Left kidney (tissue), 2 donors: ENCODE measurements around the gene EDN1. TPM values are rescaled to one million over a fixed set of nuclear protein-coding genes. Genes with fewer than 3 reads are reported as not detected.
A peak's percentile ranks its signal among the peaks of the same experiment; 100 is the strongest.
"Not testable (repeated sequence)": the region's sequence is repeated elsewhere in the genome, so short reads cannot be mapped to it uniquely, and the experiment has no call there.

Experiments used
- DNase-seq: peaks from one replicate; pipeline ENCODE4 v3.0.0-alpha.2; 2013
- polyA plus RNA-seq: library from polyadenylated mRNA; unstranded; fragments of 120-200 nt; gene quantifications from one replicate; pipeline ENCODE4 v1.2.1, GENCODE V29; 2013; ENCODE audit not compliant: insufficient read length

Gene EDN1
- polyA plus RNA-seq, 1 donor: 3.8 TPM

DNA sequence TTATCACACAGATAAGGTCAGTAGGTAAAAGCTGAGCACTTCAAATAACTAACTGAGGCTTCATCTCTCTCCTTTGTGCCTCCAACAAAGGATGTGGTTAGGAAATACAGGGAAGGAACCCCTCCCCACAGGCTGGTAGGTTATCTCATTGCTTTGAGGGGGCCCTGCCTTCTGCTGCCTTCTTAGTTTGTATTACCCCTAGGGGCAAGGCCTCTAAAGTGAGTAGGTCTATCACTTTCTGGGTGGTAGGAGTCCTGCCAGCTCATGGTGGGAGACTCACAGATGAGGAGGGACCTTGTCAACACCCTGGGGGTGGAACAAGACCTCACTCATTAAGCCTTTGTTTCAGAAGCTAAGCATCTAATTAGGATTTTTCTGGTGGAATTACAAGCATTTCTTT lies 34.6 kb downstream of the EDN1 start:
- DNase-seq: no peak

DNA sequence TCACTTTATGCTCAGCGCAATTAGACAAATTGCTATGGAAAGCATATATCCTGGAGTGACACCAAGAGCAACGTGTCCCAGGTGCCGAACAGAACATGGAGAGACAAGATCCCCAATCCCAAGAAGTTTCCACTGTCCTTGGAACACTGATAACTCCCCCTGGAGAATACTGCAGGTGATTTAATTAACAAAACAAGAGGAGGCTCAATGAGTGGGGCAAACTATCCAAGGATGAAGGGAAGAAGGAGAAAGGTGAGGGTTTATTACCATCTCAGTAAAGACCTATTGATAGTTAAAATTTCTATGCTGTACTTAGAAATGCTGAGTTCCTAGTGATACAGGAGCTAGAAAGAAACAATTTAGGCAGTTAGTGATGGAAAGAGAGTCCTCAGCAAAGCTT lies 35.7 kb downstream of the EDN1 start:
- DNase-seq: no peak

DNA sequence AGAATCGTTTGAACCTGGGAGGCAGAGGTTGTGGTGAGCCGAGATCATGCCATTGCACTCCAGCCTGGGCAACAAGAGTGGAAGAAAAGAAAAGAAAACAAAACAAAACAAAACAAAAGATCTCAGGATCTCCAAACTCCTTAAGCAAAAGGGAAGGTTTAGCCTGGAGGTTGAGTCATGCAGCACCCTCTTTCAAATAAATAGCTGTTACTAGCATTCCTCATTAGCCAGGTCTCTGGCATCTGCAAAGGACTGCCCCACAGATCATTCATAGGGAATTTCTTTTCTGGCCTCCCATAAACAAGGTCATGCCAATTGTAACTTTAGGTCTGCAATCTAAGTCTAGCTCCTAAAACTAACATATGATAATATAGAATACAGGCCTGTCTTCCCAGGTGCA lies 37.2 kb downstream of the EDN1 start:
- DNase-seq: no peak

DNA sequence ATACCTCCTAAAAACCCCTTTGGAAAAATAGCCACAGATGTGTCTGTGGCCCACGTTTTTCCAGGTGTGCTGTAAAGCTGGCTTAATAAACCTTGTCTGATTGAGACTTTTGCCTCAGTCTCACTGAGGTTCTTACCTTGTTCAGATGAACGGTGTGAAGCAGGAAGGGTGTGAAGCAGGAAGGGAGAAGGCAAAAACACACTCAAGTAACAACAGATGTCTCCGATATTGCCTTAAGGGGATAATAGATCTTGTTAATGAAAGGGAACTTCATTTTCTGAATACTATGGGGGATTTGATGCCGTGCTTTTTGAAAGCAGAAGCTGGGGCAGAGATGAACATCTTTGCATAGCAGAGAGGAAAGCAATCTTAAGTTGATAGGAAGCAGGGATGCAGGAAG lies 37.8 kb downstream of the EDN1 start:
- DNase-seq: no peak

DNA sequence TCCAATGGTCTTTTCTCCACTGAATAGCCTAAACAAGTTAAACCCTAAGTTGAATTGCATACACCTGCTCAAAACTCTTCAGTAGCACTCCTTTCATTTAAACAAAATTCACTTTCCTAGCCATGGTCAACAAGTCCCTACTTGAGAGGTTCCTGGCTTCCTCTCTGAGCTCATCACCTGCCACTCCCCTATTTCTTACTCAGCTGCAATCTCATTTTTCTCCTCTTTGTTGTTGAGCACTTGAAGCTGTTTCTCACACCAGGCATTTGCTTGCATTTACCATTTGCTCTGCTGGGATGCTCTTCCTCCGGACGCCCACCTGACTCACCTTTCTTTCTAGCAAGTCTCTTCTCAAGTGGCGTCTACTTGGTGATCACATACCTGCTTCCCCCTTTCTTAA lies 38.5 kb downstream of the EDN1 start:
- no peak for DNase-seq

DNA sequence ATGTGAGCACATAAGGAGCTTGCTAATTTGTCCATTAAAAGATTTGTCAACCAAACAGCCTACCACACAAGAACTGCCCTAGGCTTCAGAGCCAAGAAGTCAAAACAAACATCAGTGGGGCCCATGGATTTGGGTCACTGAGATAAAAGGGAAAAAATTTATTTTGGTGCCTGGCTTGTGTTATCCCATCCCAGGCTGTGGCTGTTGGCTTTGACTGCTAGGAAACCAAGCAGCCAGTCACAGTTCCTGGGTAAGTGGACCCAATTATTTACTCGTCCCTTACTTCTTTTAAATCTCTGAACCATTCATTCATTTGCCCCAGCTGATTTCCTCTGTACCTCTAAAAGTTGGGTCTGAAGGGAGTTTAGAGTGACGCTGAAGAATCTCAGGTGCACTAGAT lies 41.3 kb downstream of the EDN1 start:
- DNase-seq: no peak

DNA sequence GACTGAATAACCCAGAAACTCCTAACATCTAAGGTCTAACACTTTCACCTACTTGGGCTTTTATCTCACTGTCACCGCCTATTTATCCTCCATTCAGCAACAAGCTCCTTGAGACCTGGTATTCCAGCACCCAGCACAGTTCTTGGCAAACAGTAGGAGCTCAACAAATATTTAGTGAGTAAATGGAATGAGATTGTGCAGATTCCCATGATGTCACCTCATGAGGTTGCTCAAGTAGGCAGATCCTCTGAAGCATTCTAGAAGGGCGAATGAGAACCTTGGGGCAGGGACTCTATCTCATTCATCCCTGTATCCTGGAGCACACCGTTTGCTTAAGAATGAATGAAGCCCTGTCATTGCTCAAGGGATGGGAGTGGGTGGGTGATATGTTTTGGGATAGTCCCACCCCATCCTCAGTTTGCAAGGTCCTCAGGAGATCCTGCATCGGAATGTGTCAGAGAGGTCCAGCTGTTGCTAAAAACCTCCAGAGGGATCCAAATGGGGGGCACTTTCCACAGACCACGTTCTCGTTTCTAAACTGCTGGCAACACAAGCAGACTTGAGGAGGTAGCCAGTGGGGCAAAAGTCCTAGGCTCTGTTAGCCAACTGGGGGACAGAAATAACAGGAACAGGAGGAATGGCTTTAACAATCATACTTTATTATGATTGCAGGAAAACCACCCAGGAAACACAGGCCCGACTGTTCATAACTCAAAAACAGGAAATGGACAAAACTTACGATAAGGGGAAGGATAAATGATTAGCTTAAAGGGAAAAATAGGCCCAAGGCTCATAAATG lies 42.0 kb downstream of the EDN1 start:
- no peak for DNase-seq

DNA sequence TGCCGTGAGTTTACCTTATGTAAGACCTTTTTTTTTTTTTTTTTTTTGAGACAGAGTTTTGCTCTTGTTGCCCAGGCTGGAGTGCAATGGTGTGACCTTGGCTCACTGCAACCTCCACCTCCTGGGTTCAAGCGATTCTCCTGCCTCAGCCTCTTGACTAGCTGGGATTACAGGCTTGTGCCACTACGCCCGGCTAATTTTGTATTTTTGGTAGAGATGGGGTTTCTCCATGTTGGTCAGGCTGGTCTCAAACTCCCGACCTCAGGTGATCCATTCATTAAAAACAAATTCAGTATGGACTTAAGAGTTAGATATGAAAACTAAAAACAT lies 42.6 kb downstream of the EDN1 start:
- not testable (repeated sequence) for DNase-seq

DNA sequence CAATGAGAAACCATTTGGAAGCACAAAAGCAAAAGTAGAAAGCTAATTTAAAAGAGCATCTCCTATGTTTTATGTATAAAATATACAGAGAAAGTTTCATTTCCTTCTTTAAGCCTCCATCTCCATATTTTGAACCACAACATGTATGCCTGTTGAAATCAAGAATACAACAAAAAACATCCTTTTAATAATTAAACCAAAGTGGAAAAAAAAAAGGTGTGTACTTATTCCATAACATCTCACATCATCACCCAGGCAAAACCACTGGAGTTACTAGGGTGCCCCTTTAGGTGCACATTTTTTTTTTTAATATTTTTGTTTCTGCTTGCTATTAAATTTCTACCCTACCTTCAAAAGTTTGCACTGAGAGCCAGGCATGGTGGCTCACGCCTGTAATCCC lies 43.0 kb downstream of the EDN1 start:
- no peak for DNase-seq

DNA sequence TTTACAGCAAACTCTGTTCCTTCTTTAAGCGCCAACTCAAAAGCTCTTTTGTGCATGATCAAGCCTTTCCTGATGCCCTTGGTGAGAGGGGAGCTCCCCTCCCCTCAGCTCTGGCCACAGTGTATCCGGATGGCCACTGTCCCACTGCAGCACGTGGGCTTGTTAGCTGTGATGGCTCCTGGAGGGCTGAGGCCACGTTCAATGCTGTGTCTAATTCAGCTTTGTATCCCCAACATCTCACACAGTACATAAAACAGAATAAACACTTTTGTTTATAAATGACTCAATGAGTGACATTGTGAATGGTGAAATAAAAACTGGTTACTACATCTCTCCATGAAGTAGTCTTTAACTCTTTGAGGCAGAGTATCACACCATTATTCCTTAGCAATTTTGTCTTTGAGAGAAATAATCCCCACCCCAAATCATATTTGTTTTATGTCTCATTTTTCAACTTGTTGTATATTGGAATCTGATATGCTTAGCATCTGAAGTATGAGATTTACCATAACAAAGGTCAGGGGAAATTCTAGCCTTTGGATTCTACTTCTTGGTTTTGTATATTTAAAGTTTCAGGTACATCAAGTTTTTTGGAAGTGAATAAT lies 44.5 kb downstream of the EDN1 start:
- DNase-seq: no peak

DNA sequence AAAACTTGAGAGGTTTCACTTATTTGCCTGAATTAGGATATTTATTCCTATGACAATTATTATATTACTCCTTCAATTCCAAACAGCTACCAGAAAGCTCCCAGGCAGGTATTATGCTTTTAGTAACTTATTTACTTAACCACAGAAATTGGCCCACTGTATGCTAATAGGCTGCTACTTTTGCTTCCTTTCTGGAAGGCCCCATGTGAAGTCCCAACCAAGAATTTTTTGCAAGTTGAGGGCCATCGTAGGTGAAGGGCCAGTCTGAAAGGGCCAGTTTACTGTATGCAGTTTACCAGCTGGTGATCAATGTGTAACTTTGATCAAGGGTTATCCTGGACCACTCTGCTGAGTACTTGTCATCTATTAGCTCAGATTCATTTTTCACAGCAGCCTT lies 45.0 kb downstream of the EDN1 start:
- DNase-seq: no peak

DNA sequence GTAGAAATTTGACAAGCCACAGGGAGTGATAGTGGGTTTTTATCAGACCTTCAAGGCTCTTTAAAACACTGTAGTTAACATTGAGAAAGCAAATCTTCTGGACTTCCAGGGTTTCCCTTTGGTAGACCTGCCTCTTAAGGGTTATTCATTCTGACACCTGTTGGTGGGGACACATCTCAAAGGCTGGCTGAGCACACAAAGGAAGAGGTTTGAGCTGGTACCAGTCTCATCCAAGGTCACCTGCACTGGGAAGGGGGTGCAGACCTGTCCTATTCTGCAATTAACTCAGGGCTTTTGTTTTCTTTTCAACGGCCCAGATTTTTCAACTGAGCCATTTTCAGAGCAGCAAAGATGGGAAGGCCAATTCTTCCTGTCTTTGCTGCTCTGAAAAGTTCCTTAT lies 45.6 kb downstream of the EDN1 start:
- no peak for DNase-seq

DNA sequence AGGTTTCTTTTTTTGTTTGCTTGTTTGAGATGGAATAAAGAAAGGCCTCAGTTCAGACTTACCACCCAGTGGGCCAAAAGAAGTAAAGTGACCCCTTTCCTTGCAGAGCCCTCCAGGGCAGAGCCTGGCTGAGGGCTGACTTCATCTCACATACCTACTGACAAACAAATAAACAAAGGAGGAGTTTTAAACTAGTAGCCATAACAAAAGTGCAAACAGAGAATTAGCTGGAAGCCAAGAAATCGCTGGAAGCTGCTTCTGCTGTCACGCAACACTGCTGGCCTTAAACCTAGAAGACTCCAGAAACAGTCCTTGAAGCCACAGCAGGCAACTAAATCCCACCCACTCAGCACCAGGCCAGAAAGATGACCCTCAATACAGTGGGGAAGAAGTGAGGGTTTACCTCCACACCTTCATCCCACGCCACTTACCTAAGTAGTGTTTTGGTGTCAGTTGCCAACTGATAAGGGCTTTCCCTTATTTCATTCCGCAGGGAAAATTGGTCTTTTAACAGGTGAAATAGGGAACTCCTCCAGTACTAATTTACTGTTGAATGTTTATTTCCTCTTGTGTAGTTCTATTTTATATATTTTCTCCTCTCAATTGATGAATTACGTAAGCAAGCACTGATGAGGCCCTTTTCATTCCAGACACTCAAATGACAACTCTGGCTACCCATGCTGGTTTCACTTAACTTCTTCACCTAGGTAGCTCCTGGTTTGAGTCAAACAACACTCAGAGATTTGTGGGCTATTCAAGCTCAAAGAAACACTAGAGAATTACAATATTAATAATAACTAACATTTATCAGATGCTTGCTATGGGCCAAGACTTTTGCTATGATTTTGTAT lies 46.2 kb downstream of the EDN1 start:
- DNase-seq: no peak

DNA sequence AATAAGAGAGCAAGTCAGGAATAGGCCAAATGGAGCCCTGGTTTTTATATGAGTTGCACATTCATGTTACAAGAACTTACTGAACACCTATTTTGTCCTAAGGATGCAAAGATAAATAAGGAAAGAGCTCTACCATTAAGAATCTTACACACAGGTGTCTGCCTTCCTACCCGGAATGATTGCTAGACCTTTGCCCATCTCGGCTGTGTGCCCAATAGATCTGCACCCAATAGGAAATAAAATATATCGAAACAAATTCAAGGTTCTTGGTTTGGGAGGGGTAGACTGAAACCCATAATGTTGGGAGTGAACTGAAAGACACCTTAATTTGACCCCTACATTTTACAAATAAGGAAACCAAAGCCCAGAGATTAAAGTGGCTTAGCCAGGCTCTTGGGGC lies 48.9 kb downstream of the EDN1 start:
- DNase-seq: no peak

DNA sequence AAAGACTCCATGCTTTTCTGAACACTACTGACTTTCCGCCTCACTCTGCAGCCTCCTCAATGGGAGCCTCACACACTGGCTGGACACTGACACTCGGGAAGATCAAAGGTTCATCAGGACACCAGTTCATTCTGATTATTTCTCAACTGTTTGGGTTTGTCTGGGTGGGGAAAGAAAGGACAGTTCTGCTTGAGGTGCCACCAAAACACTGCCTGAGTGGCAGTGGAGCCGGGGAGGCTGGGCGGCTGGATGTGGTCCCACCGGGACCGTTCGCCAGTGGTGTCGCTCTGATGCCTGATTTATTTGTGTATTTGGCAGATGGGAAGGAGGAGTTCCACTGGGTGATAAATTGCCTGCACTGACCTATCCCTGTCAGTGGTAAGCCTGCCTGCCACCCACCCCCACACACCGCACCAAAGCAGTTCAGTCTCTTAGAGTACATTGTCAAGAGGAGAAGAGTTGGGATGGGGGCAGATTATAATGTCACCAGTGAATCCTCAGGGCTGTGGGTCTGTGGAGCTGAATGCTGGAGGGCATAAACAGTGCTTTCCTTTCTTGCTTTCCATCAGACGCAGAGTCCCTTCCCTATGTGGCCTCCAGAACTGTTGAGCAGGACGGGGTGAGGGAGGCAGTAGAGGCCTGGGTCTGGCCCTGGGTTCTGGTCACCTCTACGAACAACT lies 49.8 kb downstream of the EDN1 start:
- peak; percentile 36 for DNase-seq

DNA sequence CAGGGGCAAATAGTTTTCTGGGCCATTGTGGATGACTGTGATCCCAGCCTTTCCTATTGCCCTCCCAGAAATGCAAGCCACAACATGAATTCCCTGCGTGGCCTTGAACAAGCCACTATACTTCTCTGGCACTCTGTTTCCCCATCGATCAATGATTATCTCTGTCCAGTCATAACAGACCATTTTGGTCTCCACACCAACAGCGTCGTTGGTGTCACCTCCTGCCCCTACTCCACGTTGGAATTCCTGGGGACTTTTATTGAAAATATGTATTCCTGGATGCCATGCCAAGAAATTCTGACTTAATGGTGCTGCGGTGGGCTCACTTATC lies 50.3 kb downstream of the EDN1 start:
- no peak for DNase-seq

DNA sequence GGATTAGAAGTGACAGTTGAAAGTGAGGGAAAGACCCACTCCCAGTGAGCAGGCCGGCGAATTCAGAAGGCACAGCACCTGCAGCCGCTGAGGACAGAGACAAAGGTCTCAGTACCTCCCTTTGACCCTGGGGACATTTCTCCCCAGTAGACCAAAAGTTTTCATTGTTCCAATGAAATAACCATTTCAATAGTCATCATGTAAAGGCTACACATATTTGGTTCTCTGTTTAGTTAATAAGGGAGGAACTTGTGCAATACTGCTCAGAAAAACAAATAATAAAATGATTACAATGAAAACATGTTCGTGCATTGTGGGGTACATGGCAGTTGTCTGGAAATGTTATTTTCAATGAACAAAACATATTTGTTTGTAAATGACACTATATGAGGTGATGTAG lies 52.5 kb downstream of the EDN1 start:
- no peak for DNase-seq

DNA sequence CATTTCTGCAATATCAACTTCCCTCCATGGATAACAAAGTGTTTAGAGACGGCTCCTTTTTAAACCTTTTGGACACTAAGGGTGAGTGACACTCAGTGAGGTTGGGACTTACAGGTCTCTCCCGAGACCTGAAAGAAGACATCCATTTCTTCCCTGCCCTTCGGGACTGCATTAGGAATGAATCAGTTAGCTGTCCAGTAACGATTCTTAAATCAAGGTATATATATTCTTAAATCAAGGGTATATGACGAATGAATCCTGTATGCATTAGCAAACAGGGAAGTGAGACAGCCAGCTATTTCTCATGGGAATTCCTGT lies 52.9 kb downstream of the EDN1 start:
- no peak for DNase-seq

DNA sequence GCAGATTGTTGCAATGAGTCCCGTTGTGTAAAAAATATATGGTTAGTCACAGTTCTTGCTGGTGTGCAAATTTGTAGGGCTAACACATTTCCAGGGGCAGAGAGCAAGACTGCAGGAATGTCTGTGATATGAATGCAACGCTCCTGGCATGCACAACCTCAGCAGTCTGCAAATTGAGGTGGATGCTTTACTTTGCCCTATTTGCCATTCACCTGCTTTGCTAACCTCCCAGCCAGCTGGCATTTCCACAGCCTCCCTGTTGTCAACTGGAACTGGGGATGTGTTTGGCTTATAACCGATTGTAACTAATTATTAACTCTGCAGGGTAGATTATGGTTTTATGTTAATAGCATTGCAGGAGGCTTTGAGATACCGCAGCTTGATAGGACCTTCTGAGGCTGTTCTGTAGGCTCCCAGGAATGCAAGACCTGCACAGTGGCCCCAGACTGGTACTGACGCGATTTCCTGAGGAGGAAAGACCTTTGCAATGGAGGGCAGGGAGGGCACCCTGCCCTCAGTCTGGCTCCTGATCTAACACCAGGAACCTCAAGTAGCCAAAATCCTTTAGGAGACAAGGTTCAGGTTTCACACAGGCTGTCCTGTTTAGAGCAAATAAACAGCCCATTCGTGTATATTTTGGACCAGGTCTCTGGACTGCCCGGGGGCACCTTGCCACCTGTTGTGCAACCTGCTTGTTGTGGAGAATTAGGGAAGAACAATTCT lies 53.4 kb downstream of the EDN1 start:
- DNase-seq: no peak

DNA sequence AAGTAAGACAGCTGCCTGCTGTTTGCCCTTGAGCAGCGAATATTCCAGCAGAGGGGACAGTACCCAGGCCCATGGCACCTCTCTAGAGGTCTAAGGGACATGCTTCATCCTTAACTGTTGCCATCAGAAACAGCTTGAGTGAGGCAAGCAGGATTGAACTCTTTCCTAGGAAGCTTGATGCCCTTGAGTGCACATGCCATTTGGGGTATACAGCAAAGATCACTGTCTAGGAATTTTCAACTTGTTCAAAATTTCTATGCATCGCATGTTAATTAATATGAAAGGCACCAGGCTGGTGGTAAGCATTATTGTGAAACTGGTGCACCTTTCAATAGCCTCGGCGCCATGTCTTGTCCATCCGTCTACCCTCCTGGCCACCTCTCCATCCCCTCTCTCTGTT lies 54.1 kb downstream of the EDN1 start:
- DNase-seq: no peak

DNA sequence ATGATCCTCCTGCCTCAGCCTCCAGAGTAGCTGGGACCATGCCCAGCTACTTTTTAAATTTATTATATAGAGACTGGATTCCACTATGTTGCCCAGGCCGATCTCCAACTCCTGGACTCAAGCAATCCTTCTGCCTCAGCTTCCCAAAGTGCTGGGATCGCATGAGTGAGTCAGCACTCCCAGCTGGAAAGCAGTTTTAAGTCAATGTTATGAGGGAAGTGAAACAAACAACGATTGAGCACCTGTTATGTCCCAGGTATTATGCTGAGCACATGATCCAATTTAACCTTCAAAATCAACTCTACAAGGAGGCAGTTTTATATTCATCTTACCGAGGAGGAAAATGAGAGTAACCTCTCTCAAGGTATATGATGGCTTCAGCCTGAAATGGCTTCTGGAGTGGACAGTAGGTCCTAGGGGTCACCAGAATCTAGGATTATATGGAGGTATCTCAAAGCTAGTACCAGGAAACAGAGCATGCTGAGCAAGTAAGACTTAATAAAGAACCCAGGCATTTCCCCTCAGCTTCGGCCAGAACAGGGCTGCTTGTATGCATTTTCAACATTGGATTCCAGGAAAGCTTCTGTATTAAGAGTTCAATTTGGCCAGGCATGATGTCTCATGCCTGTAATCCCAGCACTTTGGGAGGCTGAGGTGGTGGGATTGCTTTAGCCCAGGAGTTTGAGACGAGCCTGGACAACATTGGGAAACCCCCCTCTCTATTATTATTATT lies 55.0 kb downstream of the EDN1 start:
- DNase-seq: no peak

DNA sequence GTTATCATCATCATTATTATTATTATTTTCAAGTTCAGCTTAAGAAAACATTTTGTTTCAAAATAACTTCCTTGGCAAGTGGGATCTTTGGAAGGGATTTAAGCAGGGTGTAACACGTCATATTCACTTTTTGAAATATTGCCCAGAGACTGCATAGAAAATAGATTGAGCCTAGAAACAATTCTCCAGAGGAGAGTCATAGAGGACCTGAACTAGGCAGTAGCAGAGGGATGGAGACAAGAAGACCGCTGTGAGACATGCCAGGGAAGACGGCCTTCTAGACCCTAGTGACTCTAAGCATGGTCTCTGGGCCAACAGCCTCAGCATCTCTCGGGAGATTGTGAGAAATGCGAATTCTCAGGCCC lies 55.5 kb downstream of the EDN1 start:
- DNase-seq: no peak
